Fibroblast of mammary gland (primary cell): ENCODE results near the gene MSLN.
"Not testable (repeated sequence)": the region's sequence is repeated elsewhere in the genome, so short reads cannot be mapped to it uniquely, and the experiment has no call there.

Experiments
- DNase-seq: peaks from one replicate; pipeline ENCODE4 v3.0.0-alpha.2; 2010; ENCODE audit warnings: low read depth
- H3K4me3 ChIP-seq: 2 replicates; pipeline ENCODE4 v1.5.1; 2011; ENCODE audit warnings: low read depth, mild to moderate bottlenecking, low read length, moderate library complexity; ENCODE audit not compliant: control insufficient read depth
- TF ChIP-seq, protein P1 (sequence below): conservative IDR thresholded peaks from 2 replicates; pipeline ENCODE4 v1.5.1; 2011; ENCODE audit warnings: low read depth, low read length, inconsistent platforms; ENCODE audit not compliant: control insufficient read depth, insufficient read depth

MSLN gene

DNA sequence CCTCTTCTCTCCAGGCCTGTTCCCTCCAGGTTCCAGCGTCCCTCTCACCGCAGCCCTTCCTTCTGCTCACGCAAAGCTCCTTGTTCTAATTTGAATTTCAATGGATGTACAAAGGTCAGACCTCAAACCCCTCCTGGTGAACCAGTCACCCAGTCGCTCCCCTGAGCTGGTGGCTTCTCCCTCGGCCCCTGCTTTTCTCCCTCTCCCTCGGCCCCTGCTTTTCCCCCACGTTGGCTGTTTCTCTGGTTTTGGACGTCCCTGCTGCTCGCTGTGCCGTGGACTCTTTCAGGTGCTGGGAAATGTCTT, 8.6 kb upstream of the MSLN start:
- TF ChIP-seq, protein P1, sequence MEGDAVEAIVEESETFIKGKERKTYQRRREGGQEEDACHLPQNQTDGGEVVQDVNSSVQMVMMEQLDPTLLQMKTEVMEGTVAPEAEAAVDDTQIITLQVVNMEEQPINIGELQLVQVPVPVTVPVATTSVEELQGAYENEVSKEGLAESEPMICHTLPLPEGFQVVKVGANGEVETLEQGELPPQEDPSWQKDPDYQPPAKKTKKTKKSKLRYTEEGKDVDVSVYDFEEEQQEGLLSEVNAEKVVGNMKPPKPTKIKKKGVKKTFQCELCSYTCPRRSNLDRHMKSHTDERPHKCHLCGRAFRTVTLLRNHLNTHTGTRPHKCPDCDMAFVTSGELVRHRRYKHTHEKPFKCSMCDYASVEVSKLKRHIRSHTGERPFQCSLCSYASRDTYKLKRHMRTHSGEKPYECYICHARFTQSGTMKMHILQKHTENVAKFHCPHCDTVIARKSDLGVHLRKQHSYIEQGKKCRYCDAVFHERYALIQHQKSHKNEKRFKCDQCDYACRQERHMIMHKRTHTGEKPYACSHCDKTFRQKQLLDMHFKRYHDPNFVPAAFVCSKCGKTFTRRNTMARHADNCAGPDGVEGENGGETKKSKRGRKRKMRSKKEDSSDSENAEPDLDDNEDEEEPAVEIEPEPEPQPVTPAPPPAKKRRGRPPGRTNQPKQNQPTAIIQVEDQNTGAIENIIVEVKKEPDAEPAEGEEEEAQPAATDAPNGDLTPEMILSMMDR, result no peak
- DNase-seq, result no peak
- H3K4me3 ChIP-seq, result no peak overlapping the region

DNA sequence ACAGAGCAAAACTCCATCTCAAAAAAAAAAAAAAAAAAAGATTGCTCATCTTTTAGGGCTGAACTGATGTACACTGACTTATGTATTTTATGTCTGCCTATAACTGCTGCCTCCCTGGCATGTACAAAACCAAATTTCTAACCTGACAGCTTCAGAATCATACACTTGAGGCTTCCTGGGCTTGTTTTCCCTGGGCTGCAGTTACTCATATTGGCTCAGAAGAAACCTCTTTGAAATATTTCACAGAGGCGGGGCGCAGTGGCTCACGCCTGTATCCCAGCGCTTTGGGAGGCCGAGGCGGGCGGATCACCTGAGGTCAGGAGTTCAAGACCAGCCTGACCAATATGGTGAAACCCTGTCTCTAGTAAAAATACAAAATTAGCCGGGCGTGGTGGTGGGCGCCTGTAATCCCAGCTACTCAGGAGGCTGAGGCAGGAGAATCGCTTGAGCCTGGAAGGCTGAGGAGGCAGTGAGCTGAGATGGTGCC, 6.4 kb upstream of the MSLN start:
- DNase-seq, H3K4me3 ChIP-seq: not testable (repeated sequence)

DNA sequence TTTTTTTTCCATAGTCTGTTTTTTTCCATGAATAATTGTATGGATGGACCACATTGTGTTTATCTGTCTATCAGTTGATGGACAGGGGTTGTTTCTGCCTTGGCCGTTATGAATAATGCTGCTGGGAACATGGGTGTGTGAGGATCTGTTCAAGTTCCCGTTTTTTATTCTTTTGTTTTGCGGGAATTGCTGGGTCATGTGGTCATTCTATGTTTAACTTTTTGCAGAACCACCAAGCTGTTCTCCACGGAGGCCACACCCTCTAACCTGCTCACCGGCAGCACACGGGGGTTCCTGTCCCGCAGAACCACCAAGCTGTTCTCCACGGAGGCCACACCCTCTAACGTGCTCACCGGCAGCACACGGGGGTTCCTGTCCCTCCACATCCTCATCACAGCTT, 5.9 kb upstream of the MSLN start:
- H3K4me3 ChIP-seq, result no peak overlapping the region
- DNase-seq, result no peak
- TF ChIP-seq, protein P1, result no peak

DNA sequence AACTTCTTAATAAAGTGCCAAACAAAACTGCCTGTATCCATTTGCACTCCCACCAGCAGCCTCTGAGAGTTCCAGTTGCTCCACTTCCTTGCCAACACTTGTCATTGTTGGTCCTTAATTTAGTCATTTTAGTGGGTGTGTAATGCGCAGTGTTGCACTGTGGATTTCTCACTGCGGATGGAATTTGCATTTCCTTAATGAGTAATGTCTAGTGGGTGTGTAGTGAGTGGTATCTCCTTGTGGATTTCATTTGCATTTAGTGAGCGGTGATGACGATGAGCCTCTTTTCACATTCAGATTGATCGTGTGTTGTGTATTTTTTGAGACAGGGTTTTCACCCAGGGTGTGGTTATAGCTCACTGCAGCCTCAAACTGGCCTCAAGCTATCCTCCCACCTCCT, 4.1 kb upstream of the MSLN start:
- H3K4me3 ChIP-seq, result no peak overlapping the region
- DNase-seq, result no peak
- TF ChIP-seq, protein P1, result no peak

DNA sequence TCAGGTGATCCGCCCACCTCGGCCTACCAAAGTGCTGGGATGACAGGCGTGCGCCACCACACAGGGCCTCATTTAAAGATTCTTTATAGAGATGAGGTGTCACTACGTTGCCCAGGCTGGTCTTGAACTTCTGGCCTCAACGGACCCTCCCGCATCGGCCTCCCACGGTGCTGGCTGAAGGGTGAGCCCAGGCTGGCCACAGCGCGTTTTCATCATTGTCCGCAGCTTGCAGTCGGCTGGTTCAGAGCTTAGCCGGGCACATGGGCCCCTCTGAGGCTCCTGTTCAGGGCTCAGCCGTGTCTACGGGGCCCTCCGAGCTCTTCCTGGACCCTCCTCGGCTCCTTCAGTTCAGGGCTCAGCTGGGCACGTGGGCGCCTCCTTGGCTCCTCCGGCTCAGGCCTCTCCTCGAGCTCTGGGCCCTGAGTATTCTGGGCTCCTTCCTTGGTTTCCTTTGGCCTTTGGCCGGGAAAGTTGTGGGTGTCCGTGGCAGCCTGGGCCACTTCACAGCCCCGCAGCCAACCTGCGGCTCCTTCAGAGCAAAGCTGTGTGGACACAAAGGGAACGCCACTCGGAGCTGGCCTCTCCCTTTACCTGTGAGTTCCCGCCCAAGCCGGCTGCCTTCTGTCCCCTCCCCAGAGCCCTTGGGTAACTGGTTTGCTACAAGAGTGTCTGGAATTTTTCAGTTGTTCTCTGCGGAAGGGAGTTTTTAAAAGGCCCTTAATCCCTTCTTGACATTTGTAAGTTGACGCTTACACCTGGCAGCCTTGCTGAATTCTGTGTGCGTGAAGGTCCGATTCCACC, 1.2 kb upstream of the MSLN start:
- TF ChIP-seq, protein P1, result no peak
- DNase-seq, result no peak
- H3K4me3 ChIP-seq, result no peak overlapping the region

DNA sequence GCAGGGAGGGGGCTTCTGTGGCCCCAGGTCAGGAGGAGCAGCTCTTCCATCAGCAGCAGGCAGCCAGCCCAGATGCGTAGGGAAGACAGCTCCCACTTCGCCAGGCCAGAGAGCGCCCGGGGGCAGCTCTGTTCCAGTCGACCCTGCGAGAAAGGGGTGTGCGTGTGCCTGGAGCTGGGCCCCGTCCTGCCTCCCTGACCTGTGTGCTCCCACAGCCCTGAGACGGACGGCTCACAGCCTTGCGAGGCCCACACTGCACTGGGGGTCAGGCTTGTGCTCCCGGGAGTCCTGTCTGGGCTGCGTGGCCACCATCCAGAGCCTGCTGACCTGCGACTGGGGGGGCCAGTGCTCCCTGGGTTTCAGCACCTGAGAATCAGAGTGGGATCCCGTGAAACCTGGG, 469 bp upstream of the MSLN start:
- TF ChIP-seq, protein P1, result no peak
- DNase-seq, result no peak
- no peak overlapping the region for H3K4me3 ChIP-seq

DNA sequence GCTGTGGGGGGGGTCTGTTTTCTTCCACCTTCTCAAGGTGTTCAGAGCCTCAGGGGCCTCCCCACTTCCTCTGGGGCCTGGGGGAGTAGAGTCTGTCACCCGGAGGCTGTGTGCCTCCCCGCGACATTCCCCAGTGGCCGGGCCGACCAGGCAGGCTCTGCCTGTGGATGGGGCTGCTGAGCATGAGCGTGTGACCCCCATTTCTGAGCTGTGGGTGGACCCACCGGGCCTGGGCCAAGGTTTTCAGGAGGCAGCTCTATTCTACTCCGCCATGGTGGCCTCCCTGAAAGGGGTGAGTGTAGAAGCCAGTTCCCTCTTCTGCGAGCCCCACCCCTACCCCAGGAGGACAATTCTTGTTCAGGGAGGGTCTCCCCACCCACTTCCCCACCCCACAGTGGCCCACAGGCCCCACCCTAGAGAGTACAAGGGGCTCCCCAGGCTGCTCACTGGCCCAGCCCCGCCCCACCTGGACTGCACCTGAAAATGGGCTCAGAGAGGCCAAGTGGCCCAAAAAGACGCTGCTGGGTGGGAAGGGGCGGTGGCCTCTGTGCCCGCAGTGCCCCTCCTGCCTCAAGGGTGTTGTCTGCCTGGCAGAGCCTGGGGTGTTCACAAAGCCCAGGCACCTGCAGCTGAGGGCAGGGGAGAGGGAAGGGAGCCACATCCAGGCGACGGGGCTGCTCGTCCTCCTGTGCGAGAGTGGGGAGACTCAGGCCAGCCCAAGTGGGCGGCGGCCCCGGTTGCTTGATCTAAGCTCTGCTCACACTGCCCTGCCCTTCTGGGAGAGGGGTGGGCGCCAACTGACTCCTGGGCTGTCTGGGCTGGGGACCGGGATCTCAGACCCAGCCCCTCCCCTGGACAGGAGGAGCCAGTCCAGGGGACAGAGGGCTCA, 1.3 kb downstream of the MSLN start:
- no peak overlapping the region for H3K4me3 ChIP-seq
- DNase-seq, result no peak
- TF ChIP-seq, protein P1, result no peak
